A549 treated with Hydrocortisone at 1 μM for 4 hours (cell line): ENCODE results near the gene DTYMK. TPM values are rescaled to one million over a fixed set of nuclear protein-coding genes. Genes with fewer than 3 reads are reported as not detected.

Source experiments
- total RNA-seq: library from RNA; stranded (reverse); fragments of 200-300 nt; extraction: Qiagen RNA extraction; gene quantifications from 5 replicates; pipeline ENCODE4 v1.2.3, GENCODE V29; 2022

The DTYMK gene, protein sequence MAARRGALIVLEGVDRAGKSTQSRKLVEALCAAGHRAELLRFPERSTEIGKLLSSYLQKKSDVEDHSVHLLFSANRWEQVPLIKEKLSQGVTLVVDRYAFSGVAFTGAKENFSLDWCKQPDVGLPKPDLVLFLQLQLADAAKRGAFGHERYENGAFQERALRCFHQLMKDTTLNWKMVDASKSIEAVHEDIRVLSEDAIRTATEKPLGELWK
- 110 to 151 TPM (median 135 TPM) in 5 replicates for total RNA-seq

GRCh38 chr2:241686650-241687425 is at the start of gene DTYMK:
TSS of gene DTYMK (minus strand) at chr2:241686815. CDS start at chr2:241686783, 32 bp downstream.

DNA sequence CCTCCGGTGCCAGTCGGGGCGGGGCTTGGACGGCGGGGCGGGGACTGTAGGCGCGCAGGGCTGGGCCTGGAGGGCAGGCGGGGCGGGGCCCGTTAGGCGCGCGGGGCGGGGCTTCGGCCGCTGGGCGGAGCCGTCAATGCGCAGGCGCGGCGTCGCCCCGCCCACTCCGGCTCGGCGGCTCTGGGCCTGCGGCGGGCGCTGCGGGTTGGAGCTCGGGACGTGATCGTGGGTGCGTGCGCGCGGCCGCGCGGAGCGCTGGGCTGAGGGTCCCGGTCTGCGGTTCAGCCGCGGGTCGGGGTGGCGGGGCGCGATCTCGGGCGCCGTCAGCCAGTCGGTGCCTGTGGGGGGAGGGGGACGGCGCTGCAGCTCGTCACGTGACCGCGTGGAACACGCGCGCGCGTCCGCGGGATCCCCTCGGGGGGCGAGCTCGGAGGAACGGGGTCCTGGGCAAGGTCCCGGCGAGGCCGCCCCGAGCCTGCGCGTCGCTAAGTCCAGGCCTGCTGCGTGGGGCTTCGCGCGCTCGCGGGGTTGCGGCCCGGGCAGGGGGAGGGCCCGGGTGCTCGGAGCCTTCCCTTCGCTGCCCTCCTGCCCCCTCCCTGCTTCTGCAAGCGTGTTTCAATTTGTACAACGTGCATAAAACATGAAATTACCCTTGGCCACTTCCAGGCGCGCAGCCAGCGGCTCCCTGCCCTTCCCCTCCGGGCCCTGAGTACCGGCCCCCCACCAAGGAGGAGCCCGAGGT is 48.0 kb upstream of the DTYMK start, which contains the start of gene D2HGDH:
Gene D2HGDH, plus strand, starts transcription at position 164 of the 742 bp plus-strand sequence. CDS start 595 bp downstream, outside the sequence.

GRCh38 chr2:241701399-241702154 is 15.0 kb upstream of the DTYMK start, which contains the start of gene ING5:
TSS of gene ING5 (plus strand) at chr2:241702039. CDS start at chr2:241702066, 27 bp downstream.

DNA sequence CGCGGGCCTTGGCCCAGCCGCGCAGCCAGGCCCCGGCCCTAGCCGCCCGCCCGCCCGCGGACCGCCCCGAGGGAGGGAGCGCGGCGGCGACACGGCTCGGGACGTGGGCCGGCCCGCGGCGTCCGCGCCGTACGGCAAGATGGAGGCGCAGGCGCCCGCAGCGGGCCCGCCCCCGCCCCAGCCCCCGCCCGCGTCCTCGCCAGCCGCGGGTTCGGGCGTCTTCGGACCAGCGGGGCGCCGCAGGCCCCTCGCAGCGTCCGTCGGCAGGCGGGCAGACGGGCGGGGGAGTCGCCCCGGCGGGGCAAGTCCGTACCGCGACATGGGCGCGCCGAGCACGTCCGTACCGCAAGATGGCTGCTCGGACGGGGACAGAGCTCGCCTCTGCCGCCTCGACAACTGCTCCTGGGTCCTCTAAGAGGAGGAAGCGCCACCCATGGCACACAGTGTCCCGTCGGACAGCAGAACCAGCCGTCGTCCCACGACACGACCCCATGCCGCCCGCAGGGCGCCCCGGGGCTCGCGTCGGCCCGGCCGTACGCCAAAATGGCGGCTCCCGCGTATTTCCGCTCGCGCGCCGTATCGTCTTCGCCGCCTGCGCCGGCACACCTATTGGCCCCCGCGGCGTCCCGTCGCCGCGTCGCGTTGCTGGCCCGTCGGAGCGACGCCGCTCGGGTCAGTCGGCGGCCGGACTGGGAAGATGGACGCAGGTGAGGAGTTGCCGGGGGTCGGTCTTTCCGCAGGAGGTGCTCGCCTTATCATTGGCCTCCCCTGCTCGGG is 49.4 kb downstream of the DTYMK start, which contains the start of the genes ATG4B and THAP4:
Gene ATG4B, plus strand, starts transcription at position 676 of the 777 bp plus-strand sequence. Its CDS starts 22 bp downstream, at position 698.
Gene THAP4, minus strand, starts transcription at position 141 of the 777 bp plus-strand sequence. CDS start 141 bp downstream, outside the sequence.

Other genes with a start within 250 kb of the DTYMK start
- 97.3 to 112 TPM (median 106 TPM) in 5 replicates for gene STK25, start 178.2 kb downstream of the DTYMK start, total RNA-seq
- 27.7 to 38.3 TPM (median 35.8 TPM) in 5 replicates for gene BOK, start 128.1 kb downstream of the DTYMK start, total RNA-seq
- 59.8 to 77.0 TPM (median 75.0 TPM) in 5 replicates for gene THAP4, start 49.7 kb downstream of the DTYMK start, total RNA-seq
- gene ATG4B, start 49.1 kb downstream of the DTYMK start, total RNA-seq: 47.1 to 74.0 TPM (median 50.0 TPM) in 5 replicates
- gene ING5, start 15.2 kb upstream of the DTYMK start, total RNA-seq: 20.1 to 25.9 TPM (median 21.4 TPM) in 5 replicates
- 7.8 to 10.1 TPM (median 9.5 TPM) in 5 replicates for gene D2HGDH, start 47.8 kb upstream of the DTYMK start, total RNA-seq
- gene GAL3ST2, start 90.0 kb upstream of the DTYMK start, total RNA-seq: 0.18 to 0.25 TPM (median 0.23 TPM) in 5 replicates
- gene NEU4, start 122.4 kb upstream of the DTYMK start, total RNA-seq: 0.07 to 0.45 TPM (median 0.27 TPM) in 5 replicates
- gene PDCD1, start 172.1 kb upstream of the DTYMK start, total RNA-seq: 0.12 TPM in 1 of 5 replicates, not detected in the others
- not detected in 5 replicates for gene RTP5, start 182.9 kb upstream of the DTYMK start, total RNA-seq